Measurements from ENCODE around the gene FGFR2. TPM values are rescaled to one million over a fixed set of nuclear protein-coding genes. Genes with fewer than 3 reads are reported as not detected.
A peak's percentile ranks its signal among the peaks of the same experiment; 100 is the strongest.

Gene FGFR2
- total RNA-seq, 4 donors from 2014 or later = 65.6 to 149 (median 122) TPM

- Histone ChIP-seq H3K9me3 (no peaks in the 10 kb centered on the region), H3K27ac (peak overlapping the region in 2 of 3 donors; percentile 84 to 87), H3K36me3 (no peaks in the 10 kb centered on the region), H3K4me3 (replicated peaks in 1 of 3) (no peak overlapping the region), H3K4me1 (peaks cover 30 to 39% of the 10 kb centered on the region in 2 donors), H3K27me3 (no peaks in the 10 kb centered on the region)
- DNase-seq = no peak
- intact Hi-C loops (cut with DNase I) = no loop called here
- 87 to 92% methylated on average over 8 of the region's 8 CpGs for WGBS, 2 donors
- TF ChIP-seq, protein P1, sequence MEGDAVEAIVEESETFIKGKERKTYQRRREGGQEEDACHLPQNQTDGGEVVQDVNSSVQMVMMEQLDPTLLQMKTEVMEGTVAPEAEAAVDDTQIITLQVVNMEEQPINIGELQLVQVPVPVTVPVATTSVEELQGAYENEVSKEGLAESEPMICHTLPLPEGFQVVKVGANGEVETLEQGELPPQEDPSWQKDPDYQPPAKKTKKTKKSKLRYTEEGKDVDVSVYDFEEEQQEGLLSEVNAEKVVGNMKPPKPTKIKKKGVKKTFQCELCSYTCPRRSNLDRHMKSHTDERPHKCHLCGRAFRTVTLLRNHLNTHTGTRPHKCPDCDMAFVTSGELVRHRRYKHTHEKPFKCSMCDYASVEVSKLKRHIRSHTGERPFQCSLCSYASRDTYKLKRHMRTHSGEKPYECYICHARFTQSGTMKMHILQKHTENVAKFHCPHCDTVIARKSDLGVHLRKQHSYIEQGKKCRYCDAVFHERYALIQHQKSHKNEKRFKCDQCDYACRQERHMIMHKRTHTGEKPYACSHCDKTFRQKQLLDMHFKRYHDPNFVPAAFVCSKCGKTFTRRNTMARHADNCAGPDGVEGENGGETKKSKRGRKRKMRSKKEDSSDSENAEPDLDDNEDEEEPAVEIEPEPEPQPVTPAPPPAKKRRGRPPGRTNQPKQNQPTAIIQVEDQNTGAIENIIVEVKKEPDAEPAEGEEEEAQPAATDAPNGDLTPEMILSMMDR (IDR thresholded peaks at IDR 0.05) = no peak
- TF ChIP-seq POLR2A (IDR thresholded peaks at IDR 0.05) = no peak
Observed at GRCh38 chr10:121493521-121493920, 104.7 kb downstream of the FGFR2 start.

DNA sequence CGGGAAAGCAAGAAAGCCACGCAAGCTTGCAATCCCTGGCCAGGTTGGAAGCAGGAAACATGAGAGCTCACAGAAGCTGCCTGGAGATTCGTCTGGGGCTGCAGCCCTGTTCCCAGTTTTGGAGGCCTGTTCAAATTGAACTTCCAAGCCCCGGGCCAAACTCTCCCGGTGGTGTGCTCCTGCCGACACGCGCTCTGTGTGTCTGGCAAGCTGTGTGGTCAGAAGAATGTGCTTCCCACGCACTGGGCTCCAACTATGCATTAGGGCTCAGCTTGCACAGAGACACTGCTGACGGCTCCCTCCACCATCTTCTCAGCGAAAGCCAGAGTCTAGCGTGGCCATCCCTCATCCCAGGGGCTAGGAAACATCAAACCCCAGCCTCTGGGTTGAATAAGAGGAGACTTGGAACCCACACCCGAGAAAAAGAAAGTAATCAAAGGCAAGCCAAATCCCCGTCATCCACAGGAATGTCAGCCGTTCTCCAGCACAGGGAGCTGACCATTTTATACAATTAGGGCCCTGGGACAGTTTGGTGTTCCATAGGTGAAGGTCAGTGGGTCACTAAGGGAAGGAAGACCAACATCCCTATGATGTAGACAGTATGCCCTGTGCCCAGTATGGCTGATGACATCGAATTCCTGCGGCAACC lies 107.2 kb downstream of the FGFR2 start:
- Histone ChIP-seq H3K27ac (no peak overlapping the region), H3K4me3 (replicated peaks in 1 of 3) (no peak overlapping the region)

DNA sequence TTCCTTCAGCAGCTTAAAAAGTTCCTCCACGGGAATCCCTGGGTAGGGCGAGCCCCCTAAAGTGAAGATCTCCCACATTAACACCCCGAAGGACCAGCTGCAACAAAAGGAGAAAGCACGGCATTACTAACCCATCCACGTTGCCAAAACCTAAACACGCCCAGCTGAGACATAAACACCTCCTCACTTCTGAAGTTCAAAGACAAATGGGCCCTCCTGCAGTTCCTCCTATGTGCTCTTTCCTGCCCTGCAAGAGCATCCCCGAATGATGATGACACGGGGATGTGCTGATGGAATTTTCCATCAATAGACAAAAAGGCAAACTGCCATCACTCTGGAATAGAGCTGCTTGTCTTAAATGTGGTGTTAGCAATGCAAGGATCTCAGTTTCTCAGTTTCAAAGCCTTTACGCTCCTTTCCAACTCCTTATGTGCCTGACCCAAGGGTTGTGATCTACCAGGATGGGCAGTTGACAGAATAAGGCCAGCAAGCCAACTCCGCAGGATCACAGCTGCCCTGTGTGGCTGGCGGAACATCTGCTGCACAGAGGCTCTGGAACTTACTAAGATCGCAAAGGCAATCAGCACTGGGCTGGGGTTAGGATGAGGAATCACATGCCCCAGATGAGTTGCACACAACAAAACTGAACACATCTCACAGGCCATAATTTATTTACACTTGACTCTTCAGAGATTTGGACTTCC lies 112.7 kb downstream of the FGFR2 start:
- Histone ChIP-seq H3K4me1 (no peaks in the 10 kb centered on the region), H3K27ac (no peak overlapping the region)
- intact Hi-C loops (cut with DNase I) = no loop called here

More for the DNA sequence above, 107.2 kb downstream of the FGFR2 start:
- intact Hi-C loops (cut with DNase I) = no loop called here
- 77 to 81% methylated on average over 16 to 17 of the region's 17 CpGs for WGBS, 2 donors
- TF ChIP-seq, protein P1 (IDR thresholded peaks at IDR 0.05) = no peak
- TF ChIP-seq POLR2A (IDR thresholded peaks at IDR 0.05) = no peak
- Histone ChIP-seq H3K4me1 (peaks cover 10 to 18% of the 10 kb centered on the region in 2 donors), H3K27me3 (no peaks in the 10 kb centered on the region), H3K36me3 (peaks cover 0 to 7% of the 10 kb centered on the region in 2 donors), H3K9me3 (no peaks in the 10 kb centered on the region)
- DNase-seq = no peak

DNA sequence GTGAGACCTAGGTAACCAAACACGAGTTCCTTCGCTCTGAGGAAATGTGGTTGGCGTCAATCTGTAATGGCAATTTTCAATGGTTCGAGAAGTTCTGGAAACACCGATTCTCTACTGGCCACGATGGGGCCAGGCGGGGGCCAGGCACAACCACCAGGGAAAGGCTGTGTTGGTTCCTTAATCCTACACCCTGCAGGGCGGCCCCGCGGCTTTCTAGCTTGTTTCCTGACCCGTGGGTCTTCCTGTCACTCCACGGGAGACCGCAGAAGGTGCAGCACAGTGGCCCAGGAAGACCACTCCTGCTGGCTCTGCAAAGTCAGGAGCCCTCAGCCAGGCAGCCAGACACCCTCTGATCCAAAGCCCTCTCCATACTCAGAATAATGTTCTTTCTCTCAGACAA lies 113.4 kb downstream of the FGFR2 start:
- no peak overlapping the region for H3K27ac ChIP-seq
- WGBS, 2 donors = 89 to 93% methylated on average over 9 to 11 of the region's 13 CpGs
- no peak overlapping the region for H3K4me3 ChIP-seq (replicated peaks in 1 of 3)
- peaks cover 16 to 19% of the 10 kb centered on the region in 2 donors for H3K36me3 ChIP-seq
- TF ChIP-seq, protein P1 (IDR thresholded peaks at IDR 0.05) = no peak
- no peak for TF ChIP-seq POLR2A (IDR thresholded peaks at IDR 0.05)
- no peaks in the 10 kb centered on the region for H3K9me3 ChIP-seq
- H3K27me3 ChIP-seq = no peaks in the 10 kb centered on the region
- H3K4me1 ChIP-seq = peaks cover 0 to under 1% of the 10 kb centered on the region in 2 donors
- DNase-seq = no peak
- intact Hi-C loops (cut with DNase I) = no loop called here

More for the DNA sequence above, 112.7 kb downstream of the FGFR2 start:
- no peaks in the 10 kb centered on the region for H3K9me3 ChIP-seq
- WGBS, 2 donors = 81 to 93% methylated on average over 12 of the region's 12 CpGs
- no peak for DNase-seq
- TF ChIP-seq, protein P1 (IDR thresholded peaks at IDR 0.05) = no peak
- no peak for TF ChIP-seq POLR2A (IDR thresholded peaks at IDR 0.05)
- no peak overlapping the region for H3K4me3 ChIP-seq (replicated peaks in 1 of 3)
- H3K36me3 ChIP-seq = peaks cover 16 to 19% of the 10 kb centered on the region in 2 donors
- H3K27me3 ChIP-seq = no peaks in the 10 kb centered on the region

GRCh38 chr10:121484401-121484800 lies 113.8 kb downstream of the FGFR2 start:
- H3K27ac ChIP-seq = no peak overlapping the region
- no peak overlapping the region for H3K4me3 ChIP-seq (replicated peaks in 1 of 3)
- H3K36me3 ChIP-seq = peaks cover 16 to 19% of the 10 kb centered on the region in 2 donors
- no peak for TF ChIP-seq POLR2A (IDR thresholded peaks at IDR 0.05)
- TF ChIP-seq, protein P1 (IDR thresholded peaks at IDR 0.05) = no peak
- intact Hi-C loops (cut with DNase I) = no loop called here
- no peaks in the 10 kb centered on the region for H3K9me3 ChIP-seq
- H3K27me3 ChIP-seq = no peaks in the 10 kb centered on the region
- 87 to 94% methylated on average over 8 of the region's 8 CpGs for WGBS, 2 donors
- peaks cover 4% of the 10 kb centered on the region in 2 donors for H3K4me1 ChIP-seq
- DNase-seq = no peak

Measured in thyroid gland (tissue), 4 donors.